Heart left ventricle (tissue), 13 donors: ENCODE results near the gene CENPO.

Source experiments
- POLR2A ChIP-seq, 2 donors: fragments of 450-650 bp; IDR thresholded peaks; one replicate each; pipeline ENCODE4 v1.6.1; 2017; ENCODE audit warnings: antibody characterized with exemption in 2 of 2, mild to moderate bottlenecking in 2 of 2, moderate library complexity in 2 of 2
- TF ChIP-seq, protein P1 (sequence below), 12 donors: fragments of 200-600 bp; sonication (generic) in 4 of 12; IDR thresholded peaks; one replicate each; pipeline versions ENCODE4 v1.5.0 to v1.8.0; 2018 to 2022; ENCODE audit warnings: antibody characterized with exemption in 12 of 12, mild to moderate bottlenecking in 5 of 12
- donor health status: ischemic (EF 13 %, LVEDD 7.1; RV severe dilation, severe dysfunction).
- donor health status: DM: no; HTN: yes; CAD: no.
- donor health status: DM: no; HTN: no; CAD: no.
- donor health status: ischemic (EF 25% LVEDD 6.9; RV normal size, moderate dysfunction).
- donor health status: ischemic (EF 25% LVEDD 5.7; RV mildly dilated, moderate dysfunction).
- donor health status: ischemic (EF 35%, LVEDD 5.7; RV mildly dilated, moderate dysfunction).
- donor health status: nonischemic (EF 11% LVEDD 7.7; RV severe dilation, severe dysfunction).
- donor health status: DM: yes; HTN: yes; CAD: no.
- donor health status: PGD.
- donor health status: ischemic (EF 29% LVEDD 5.4; RV normal size, mild dysfunction).
- donor health status: nonischemic (EF 23%, LVEDD 6.1; RV moderate dilation, normal function).

DNA sequence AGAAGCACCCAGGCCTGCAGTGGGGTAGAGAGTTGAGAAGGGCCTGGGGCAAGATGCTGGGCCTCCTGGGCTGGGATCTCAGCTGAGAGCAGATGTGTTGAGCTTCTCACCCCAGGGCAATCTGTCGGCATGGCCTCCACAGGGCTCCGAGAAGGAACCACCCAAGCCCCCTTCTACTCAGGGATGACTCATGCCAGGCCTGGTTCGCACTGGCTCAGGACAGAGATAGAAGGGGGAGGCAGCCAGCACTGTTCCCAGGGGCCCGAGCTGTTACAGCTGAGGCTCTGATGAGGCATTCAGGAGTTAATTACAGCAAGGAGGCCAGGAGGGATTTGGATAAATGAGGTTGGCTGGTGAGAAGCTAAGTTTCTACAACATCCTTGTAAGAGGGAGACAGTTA, 62.5 kb downstream of the CENPO start:
- TF ChIP-seq POLR2A (IDR thresholded peaks at IDR 0.05) = no peak
- TF ChIP-seq, protein P1, sequence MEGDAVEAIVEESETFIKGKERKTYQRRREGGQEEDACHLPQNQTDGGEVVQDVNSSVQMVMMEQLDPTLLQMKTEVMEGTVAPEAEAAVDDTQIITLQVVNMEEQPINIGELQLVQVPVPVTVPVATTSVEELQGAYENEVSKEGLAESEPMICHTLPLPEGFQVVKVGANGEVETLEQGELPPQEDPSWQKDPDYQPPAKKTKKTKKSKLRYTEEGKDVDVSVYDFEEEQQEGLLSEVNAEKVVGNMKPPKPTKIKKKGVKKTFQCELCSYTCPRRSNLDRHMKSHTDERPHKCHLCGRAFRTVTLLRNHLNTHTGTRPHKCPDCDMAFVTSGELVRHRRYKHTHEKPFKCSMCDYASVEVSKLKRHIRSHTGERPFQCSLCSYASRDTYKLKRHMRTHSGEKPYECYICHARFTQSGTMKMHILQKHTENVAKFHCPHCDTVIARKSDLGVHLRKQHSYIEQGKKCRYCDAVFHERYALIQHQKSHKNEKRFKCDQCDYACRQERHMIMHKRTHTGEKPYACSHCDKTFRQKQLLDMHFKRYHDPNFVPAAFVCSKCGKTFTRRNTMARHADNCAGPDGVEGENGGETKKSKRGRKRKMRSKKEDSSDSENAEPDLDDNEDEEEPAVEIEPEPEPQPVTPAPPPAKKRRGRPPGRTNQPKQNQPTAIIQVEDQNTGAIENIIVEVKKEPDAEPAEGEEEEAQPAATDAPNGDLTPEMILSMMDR (IDR thresholded peaks at IDR 0.05) = no peak
